ENCODE data around the gene LSM4.

GRCh38 chr19:18299654-18300053 lies 23.2 kb downstream of the LSM4 start:
- TF ChIP-seq CTCF (IDR thresholded peaks at IDR 0.05) (no peak), POLR2A (IDR thresholded peaks at IDR 0.05) (no peak)

Measured in right lobe of liver (tissue), 4 donors.